ENCODE measurements around the gene SACM1L. TPM values are rescaled to one million over a fixed set of nuclear protein-coding genes. Genes with fewer than 3 reads are reported as not detected.
"Not testable (repeated sequence)": the region's sequence is repeated elsewhere in the genome, so short reads cannot be mapped to it uniquely, and the experiment has no call there.

SACM1L gene
- total RNA-seq, 2 donors from 2014 or later = 53.1 to 53.9 TPM

DNA sequence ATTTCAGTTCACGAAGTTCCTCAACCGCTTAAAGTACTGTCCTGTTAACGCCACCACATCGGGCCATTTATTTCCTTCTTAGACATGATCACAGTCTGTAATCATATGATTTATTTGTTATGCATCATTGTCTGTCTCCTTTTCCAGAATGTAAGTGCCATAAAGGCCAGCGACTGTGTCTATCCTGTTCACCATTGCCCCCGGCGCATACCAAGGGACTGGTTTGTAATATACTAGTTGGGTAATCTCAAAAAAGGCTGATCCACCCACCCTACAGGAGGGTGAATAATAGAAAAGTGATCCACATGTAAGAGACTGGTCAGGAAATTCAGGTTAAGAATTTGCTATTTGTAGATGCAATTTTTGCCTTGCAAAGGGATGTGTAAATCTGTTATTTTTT lies 65.3 kb downstream of the SACM1L start:
- intact Hi-C loops (cut with DNase I, micrococcal nuclease) = no loop called here
- no peak for ATAC-seq
- DNase-seq = no peak

DNA sequence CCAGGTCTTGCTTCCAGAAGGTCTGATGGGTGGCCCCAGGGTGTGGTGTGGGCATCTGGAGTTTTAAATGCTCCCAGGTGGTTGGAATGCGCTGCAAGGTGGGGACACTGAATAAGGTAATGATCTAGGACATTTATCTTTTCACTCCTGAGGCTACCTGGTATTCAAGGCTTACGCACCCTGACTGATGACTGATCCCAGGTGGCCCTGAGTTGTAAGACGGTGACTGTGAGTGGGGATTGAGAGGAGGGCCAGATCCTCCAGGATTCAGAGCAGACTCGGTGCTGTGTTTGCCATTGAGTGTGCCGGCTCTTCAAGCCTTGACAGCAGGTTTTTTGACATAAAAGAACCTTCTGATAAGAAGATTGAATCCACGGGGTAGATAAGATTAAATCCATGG lies 66.9 kb downstream of the SACM1L start:
- DNase-seq (no peak), ATAC-seq (no peak)
- intact Hi-C loops (cut with DNase I, micrococcal nuclease) = no loop called here

DNA sequence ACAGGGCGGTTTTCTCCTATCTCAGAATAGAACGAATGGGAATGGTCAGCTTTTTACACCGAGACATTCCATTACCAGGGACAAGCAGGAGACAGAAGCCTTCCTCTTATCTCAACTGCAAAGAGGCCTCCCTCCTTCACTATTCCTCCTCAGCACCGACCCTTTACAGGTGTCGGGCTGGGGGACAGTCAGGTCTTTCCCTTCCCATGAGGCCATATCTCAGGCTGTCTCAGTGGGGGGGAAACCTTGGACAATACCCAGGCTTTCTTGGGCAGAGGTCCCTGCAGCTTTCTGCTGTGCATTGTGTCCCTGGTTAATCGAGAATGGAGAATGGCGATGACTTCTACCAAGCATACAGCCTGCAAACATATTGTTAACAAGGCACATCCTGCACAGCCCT lies 67.9 kb downstream of the SACM1L start:
- DNase-seq; intact Hi-C loops (cut with DNase I, micrococcal nuclease); ATAC-seq: not testable (repeated sequence)

DNA sequence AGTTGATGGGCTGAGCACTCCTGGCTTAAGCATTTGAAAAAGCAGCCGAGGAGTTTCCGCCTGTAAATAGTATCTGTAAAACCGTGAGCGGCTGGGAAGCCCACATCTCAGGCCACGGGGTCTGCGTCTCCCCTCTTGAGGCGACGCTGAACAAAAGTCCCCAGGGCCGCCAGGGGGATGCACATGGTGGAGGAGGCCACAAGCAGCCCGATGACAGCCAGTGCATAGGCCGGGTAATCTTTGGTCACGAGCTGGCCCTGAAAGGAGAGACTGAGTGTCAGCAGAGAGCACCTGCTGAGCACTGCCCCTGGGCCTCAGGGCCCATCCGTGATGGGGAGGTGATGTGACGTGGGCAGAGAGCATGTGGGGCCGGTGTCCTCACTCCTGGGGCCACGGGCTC lies 69.7 kb downstream of the SACM1L start:
- DNase-seq (no peak), ATAC-seq (no peak)
- intact Hi-C loops (cut with DNase I, micrococcal nuclease) = no loop called here

DNA sequence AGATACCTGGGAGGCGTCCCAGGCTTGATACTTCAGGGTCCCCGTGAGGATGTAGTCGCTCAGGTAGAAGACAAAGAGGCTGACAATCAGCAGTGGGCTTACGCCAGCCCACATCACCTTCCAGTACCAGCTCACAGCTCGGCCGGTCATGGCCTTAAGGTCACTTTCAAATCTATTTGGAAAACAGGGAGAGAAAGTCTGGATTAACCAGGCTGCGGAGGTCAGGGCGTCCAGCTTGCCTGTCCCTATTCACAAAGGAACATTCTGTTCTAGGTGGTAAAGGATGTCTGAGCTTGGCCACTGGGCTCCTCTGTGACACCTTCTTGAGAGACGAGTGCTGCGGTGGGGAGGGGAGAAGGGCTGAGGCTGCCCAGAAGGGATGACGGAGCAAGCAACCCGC lies 70.7 kb downstream of the SACM1L start:
- no peak for ATAC-seq

DNA sequence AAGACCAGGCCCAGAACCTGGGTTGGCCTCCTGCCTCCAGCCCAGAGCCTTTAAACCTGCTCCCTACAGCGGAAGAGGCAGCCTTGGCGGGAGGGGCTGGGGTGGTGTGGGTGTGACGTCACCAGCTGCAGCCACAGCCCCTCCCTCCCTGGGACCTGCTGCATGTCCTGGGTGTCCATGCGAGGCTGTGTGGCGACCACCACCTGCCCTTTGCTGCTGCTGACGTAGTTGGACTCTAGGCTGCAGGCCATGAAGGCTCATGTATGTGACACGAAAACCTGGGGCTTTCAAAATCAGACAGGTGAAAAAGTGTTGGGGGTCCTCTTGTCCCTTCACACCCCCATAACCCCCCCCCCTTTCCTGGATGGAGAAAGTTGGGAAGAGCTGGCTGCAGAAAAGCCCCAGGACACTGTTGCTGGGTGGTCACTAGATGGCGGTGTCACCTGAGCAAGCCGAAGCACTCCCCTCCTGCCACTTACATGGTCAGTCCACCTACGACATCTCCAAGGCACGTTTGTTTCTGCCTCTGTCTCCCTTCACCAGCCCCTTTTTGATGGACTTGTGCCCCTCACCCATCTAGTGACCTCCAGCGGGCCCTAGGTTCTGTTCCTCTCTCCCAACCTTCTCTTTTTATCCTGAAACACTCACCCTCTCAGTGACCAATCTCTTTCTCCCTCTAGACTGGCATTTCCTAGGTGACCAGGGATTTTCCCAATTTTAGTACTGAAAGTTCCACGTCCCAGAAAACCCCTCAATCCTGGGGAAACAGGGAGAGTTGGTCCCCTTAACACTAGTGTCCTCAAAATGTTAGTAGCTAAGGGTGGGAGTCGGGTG lies 71.9 kb downstream of the SACM1L start:
- intact Hi-C loops (cut with DNase I, micrococcal nuclease) = loop anchor here in 1 of 2 donors (10.0 kb wide), 1 partner anchor 314 kb away; no protein-coding TSS in a partner anchor
- DNase-seq (peak in 1 of 2 donors; percentile 43), ATAC-seq (peak; percentile 95)

More for the DNA sequence above, 70.7 kb downstream of the SACM1L start:
- no peak for DNase-seq
- intact Hi-C loops (cut with DNase I, micrococcal nuclease) = loop anchor here in 1 of 2 donors (10.0 kb wide), 1 partner anchor 315 kb away; no protein-coding TSS in a partner anchor

DNA sequence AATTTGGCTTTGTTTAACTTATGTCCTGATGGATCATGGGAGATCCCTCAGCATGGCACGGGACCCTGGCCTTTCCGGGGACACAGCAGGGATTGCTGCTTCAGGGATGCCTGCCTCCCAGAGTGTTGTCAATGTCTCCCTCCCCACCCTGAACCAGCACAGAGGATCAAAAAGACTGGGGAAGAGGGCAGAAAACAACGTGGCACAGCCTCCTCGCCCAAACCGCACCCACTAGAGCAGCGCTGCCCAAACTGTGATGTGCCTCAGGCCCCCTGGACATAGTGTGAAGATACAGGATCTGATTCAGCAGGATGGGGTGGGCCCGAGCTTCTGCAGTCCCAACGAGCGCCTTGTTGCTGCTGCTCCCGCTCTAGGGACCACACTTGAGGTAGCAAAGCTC lies 72.6 kb downstream of the SACM1L start:
- intact Hi-C loops (cut with DNase I, micrococcal nuclease) = loop anchor here in 1 of 2 donors (10.0 kb wide), 1 partner anchor 313 kb away; no protein-coding TSS in a partner anchor
- ATAC-seq (no peak), DNase-seq (no peak)

DNA sequence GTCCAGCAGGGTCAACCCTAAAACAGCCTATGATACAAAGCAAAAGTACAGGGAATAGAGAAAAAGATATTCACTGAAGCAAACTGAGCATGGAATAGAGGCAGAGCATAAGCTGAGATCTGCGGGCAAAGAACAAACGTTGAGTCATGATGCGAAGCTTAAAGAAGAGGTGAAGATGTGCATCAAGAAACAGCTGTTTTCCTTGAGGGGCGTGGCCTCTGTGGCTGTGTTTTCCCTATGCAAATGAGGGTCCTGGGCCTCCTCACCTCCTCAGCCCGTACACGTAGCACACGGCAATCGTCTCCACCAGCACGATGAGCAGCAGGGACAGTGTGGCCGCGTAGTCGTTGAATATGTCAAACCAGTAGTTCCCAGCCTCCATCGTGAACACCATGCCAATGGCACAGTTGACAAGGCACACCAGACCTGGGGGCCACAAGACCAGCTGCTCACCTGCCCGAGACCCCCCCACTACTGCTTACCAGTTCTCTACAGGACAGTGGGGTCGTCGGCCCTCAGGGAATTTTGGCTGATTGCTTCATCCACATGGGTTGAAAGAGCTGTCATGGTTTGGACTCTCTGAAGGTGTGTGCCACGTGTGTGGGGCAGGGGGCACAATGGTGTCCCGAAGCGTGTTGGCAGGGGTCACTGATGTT lies 73.6 kb downstream of the SACM1L start:
- intact Hi-C loops (cut with DNase I, micrococcal nuclease) = loop anchor here in 1 of 2 donors (10.0 kb wide), 1 partner anchor 312 kb away; no protein-coding TSS in a partner anchor
- no peak for ATAC-seq
- DNase-seq = no peak

DNA sequence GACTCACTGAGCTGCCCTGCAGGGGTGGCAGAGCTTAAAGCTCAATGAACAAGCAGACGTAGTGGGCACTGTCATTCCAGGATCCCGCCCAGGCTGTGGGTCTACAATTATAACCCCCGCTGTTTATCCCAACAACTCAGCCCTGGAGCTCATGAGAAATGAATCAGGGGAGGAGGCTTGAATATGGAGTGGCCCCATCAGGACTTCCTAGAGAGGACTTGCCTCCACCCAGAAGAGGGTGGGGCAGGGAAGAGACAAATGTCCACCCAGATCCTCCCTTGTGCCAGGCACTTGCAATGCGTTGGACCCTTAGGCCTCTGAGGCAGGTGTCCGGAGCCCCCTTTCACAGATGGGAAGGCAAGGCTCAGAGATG lies 74.1 kb downstream of the SACM1L start:
- intact Hi-C loops (cut with DNase I, micrococcal nuclease) = loop anchor here in 1 of 2 donors (10.0 kb wide), 1 partner anchor 312 kb away; no protein-coding TSS in a partner anchor
- no peak for ATAC-seq
- DNase-seq = no peak

DNA sequence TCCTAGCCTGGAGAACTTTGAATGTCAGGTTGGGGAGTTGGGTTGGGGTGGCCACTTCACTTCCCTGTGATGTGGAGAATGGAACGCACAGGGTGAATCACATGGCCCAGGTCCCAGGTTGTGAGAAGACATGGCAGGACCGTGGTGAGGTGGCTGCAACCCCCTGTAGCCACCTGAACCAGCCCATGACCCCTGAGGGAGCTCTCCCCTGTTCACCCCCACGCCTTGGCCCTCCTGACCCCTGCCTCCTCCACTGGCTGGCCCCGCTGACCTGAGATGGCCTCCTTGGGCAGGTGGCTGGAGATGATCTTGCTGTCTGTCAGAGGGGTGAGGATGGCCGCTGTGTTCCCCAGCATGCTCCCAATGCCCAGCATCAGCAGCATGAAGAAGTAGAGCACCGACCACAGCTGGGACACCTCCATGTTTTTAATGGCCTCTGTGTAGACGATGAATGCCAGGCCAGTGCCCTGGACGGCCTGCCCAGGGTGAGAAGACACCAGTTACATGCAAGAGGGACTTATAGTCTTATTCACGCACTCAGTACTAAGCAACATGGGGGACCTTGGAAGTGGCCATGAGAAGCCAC lies 76.2 kb downstream of the SACM1L start:
- intact Hi-C loops (cut with DNase I, micrococcal nuclease) = loop anchor here in 1 of 2 donors (10.0 kb wide), 1 partner anchor 309 kb away; no protein-coding TSS in a partner anchor
- ATAC-seq (no peak), DNase-seq (no peak)

DNA sequence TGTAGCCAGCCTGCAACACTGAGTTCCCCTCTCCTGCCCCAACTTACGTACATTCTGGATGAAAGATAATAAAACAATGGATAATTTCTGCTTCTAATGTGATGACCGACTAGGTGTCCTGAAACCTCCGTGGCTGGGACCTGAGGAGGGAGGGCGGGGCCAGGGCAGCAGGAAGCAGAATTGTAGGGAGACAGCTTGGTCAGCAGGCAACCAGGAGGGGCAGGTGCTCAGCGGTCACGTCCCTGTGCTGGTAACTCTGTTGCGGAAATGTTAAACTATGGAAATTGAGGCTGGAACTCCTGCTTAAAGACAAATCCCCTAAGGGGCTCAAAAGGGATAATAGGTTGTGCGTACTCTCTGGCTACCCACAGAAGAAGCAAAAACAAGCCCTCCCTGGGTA lies 76.8 kb downstream of the SACM1L start:
- DNase-seq (no peak), ATAC-seq (no peak)
- intact Hi-C loops (cut with DNase I, micrococcal nuclease) = loop anchor here in 1 of 2 donors (10.0 kb wide), 1 partner anchor 309 kb away; no protein-coding TSS in a partner anchor

DNA sequence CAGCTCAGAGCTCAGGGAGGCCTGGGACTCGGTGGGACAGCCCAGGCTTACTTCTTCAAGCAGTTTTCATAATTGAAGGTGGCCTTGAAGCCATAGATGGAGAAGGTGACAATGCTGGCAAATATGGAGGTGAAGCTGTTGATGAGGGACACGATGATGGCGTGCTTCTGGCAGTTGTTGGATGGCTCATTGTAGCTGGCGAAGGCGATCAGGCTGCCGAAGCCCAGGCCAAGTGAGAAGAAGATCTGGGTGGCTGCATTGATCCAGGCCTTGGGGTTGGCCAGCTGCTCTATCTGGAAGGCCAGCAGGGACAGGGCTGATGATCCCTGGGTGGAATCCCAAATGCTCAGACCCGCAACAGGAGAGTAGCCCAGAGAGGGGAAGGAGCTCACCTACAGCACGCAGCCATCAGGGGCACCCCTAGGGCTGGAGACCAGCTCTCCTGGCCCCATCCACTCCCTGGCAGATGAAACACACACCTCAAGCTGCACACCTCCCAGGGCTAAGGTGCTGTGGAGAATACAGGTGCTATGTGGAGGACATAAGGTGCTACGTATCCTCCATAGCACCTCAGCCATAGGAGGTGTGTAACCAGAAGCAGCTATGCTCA lies 82.1 kb downstream of the SACM1L start:
- intact Hi-C loops (cut with DNase I, micrococcal nuclease) = no loop called here
- ATAC-seq (no peak), DNase-seq (no peak)

DNA sequence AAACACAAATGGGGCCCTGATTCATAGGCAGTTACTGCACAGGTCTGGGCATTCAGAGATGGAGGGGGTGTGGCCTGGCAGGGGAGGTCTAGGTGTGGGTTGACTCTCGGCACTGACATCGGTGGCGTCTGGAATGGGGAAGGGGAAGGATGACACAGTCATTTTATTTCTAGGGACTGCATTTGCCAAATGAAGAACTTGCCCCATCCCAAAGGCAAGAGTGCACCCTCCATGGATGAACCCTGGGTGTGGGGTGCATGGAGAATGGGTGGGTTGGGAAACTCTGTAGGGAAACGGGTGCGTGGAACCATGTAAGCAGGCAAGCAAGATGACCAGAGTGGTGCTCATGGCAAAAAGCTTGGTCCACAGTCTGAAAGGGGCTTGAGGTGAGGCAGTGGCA lies 82.6 kb downstream of the SACM1L start:
- no peak for ATAC-seq
- DNase-seq = no peak
- intact Hi-C loops (cut with DNase I, micrococcal nuclease) = no loop called here

DNA sequence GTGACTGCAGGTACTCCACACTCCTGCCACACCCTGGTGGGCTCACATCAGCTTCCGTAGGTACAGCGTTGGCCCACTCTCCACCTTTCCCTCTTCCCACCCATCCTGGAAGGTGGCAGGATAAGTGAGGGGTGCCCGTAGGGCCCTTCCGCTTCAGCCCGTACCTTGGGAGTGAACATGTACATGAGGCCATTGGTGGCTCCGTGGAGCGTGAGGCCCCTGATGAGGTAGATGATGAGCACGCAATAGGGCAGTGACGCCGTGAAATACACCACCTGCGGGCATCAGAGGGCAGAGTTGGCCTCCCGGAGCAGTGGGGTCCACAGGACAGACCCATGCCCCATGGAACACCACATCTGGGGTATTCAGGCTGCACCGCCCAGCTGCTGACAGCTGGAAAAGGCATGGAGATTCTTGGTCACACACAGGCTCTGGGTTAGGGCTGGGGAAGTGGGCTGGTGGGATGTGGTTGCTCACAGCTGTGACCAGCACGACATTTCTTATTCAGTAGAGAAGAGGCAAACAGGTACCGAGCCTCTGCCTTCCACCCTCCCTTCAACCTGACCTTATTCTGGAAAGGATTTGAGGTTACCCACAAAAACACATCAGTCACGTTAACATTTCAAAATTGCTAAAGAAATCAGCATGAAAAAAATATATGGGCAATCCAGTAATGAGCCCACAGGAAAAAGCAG lies 83.3 kb downstream of the SACM1L start:
- no peak for ATAC-seq
- DNase-seq = no peak
- intact Hi-C loops (cut with DNase I, micrococcal nuclease) = no loop called here

DNA sequence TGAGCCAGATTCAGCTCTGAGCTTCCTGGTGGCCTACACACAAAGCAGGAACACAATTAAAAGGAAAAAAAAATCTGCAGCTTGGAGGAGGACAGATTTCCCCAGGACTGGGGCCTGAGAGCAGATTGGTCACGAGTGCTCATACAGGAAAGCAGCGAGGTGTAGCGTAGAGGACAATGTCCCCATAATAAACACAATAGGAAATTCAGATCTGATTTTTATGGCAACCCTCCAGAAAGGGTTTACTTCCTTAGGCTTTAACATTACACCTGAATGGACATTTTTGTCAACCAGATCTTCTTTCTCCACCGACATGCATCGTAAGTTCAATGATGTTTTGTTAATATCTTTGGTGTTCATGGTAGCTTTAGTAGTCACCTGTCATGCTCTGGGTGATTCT lies 83.9 kb downstream of the SACM1L start:
- peak; percentile 73 for ATAC-seq
- DNase-seq = peak in 1 of 2 donors; percentile 61
- intact Hi-C loops (cut with DNase I, micrococcal nuclease) = no loop called here

DNA sequence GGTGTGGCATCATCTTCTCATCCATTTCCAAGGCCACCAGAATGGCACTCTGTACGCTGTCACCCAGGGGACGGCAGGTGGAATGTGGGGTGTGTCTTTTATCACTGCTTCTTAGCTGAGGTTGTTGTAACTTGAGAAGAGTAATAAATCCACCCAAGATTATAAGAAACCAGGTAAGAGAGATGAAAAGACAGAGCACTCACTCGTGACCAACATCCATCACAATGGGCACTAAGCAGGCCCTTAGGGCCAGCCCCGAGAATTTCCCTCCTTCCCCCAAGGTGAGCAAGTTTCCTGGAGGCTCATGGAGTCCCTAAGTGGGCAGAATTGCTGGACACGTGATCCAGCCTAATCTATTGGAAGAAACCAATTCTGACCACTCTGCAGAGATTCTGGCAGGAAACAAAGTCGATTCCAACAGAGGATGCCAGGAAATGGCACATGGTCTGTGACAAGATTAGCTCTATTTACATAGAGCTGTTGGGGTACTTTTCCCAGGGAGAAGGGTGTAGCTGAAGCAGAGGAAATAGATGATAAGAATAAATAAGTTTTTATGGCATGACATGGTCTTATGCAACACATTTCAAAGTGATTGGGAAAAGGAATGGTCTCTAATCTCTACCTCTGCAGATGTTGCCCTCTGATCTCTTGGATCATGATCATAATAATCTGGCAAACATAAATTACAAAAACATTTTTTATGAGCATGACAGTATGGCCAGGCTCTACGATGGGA lies 84.7 kb downstream of the SACM1L start:
- DNase-seq (peak; percentile 33 to 73), ATAC-seq (peak; percentile 73)
- intact Hi-C loops (cut with DNase I, micrococcal nuclease) = no loop called here

DNA sequence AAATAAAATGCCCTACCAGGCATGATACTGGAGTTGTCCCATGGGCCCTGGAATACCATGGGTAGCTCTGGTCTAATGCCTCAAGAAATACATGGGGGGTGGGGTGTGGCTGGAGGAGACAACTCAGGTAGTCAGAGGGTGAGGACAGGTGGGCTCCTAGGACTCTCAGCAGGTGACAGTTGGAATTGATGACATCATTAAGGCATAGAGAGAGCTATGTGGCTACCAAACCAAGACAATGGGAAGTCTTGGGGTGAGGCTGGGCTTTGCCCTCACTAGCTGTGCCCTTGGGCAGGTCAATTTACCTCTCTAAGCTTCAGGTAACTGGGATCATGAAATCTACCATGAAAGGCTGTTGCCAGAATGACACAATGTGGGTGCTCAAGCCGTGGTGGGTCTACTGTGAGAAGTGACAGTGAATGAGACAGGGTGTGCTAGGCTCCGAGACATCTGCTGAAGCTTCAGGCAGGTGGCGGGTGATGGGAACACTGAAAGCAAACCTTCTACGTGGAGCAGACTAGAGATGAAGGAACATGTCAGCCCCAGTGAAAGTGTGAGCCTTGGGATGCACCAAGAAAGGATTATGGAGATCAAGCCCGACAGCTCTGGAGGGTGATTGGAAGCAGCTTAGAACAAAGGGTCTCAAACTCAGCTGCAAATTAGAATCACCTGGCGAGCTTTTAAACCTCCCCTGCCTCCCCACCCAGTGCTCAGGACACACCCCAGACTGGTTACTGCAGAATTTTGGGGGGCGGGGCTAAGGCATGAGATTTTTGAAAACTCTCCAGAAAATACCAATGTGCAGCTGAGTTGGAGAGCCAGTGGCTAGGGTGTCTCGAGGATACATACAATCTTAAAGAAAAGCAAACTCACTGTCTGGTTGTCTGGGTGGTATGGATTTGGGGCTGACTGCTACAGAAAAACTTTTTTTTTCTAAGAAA lies 85.7 kb downstream of the SACM1L start:
- ATAC-seq (no peak), DNase-seq (no peak)
- intact Hi-C loops (cut with DNase I, micrococcal nuclease) = no loop called here

Measured in left colon (tissue), 2 donors.